ENCODE measurements around the gene SLCO3A1.

The SLCO3A1 gene

GRCh38 chr15:91965501-91966193 lies 112.1 kb downstream of the SLCO3A1 start:
- DNase-seq (ENCODE audit: low read depth, low spot score), result no peak

GRCh38 chr15:91966194-91966552 lies 112.7 kb downstream of the SLCO3A1 start:
- DNase-seq (ENCODE audit: low read depth, low spot score), result no peak

DNA sequence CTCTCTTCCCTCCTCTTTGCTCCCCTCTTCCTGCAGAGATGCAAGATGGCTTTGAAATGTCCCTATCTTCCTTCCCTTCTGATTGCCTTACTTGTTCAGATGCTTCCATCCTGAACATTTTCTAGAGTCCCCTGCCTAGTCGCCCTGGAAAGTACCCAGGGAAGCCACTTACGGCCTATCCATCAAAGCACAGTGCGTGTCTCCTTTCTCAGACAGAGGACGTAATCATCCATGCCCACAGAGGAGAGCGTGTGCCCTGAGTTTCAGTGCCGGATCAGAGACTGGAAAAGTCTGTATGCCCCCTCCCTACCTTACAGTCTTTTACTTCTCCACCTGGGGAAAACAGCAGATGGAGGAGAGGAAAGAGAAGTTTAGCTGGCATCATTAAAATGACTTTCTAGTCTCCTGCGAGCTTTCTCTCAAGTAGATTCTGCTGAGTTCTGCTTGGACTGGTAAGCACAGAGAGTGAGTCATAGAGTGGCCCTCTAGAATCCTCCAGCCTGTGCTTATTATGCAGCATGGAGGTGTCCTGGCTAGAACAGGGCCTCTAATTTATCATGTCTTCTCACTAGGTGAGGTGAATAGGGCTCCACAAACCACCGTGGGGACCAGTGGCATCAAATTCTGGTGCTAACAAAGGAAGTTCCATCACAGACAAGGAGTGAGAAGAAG lies 114.6 kb downstream of the SLCO3A1 start:
- no peak for DNase-seq (ENCODE audit: low read depth, low spot score)

DNA sequence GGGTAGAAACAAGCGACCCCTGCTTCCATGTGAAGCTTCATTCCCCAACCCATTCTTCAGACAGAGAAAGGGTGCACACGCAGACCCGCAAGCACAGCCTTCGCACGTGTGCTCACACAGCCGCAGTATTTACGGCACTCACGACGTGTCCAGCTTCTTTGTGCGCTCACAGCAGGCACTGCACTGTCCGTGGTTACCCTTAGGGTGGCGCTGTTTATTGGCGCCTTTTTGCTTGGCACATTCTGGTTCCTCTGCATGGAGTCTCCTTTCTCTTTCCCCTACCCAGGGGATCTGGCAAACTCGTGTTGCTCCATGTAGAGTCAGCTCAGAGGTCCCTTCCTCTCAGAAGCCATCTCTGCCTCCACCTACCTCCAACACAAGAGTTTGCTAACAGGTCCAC lies 115.1 kb downstream of the SLCO3A1 start:
- no peak for DNase-seq (ENCODE audit: low read depth, low spot score)

DNA sequence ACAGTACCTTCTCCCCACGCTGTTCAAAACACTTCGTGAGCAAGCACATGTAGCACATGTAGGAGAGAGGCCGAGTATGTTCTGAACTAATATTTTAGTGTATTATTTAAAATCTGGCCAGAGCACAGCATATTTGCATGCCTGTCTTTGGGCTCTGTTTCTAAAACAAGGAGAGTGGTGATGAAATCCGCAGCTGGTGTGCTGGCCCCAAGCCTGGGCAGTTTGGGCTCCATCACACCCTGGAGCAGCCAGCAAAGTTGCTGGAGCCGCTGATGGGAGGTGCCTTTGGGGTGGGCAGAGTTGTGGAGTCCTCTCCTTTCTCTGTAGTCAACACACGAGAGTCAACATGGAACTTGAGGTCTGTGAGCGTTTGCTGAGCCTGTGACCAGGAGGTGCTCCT lies 116.6 kb downstream of the SLCO3A1 start:
- DNase-seq (ENCODE audit: low read depth, low spot score), result no peak

- DNase-seq (ENCODE audit: low read depth, low spot score), result no peak
These were observed 120.0 kb downstream of the SLCO3A1 start for GRCh38 chr15:91973481-91973880.

DNA sequence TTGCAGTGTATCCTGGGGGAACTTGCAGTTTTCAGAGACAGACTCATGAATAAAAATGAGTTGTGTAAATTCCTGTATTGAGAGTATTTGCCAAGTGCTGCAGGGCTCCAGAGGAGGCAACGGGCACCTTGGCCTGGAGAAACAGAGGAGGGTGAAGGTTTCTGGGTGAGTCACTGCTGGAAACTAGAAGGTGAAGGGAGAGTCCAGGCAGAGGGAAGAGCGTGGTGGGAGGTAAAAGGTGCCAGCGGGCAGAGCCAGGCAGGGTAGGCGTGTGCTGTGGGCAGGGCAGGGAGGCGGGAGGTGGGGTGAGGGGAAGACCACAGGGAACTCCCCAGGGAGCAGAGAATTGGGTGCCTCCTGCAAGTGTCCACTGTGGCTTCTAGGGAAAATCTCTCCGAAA lies 120.8 kb downstream of the SLCO3A1 start:
- DNase-seq (ENCODE audit: low read depth, low spot score), result no peak

DNA sequence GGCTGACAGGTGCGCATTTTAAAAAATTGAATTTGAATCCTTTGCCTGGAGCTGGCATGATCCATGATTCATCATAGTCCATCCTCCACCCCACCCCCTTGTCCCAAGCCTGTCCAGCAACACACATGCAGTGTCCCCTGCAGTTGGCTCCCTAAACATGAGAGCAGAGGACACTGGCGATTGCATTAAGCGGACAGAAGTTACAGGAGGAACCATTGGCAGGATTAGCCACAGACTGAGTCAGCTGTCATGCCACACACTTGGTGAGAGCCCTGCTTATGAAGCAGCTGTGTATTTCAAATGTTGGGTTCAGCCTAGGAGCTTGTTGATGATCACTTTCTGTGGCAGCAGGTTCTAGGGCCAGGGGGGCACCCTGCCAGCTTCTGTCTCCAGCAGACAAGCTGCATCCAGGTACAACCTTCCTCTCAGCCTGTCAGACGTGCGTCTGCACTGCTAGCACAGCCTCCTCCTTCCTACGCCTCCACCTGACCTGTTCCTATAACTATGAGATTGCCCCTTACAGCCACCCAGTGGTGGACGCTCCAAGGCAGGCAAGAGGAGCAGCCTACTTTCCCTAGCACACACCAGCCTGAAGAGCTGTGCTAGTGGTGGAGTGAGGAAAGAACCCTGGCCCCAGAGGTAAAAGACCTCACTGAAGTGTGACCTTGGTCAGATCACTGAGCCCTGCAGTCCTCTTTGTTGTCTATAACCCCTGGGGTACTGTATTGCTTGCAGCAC lies 121.9 kb downstream of the SLCO3A1 start:
- no peak for DNase-seq (ENCODE audit: low read depth, low spot score)

GRCh38 chr15:91976966-91977365 lies 123.5 kb downstream of the SLCO3A1 start:
- DNase-seq (ENCODE audit: low read depth, low spot score), result no peak

- no peak for DNase-seq (ENCODE audit: low read depth, low spot score)
These were observed 127.2 kb downstream of the SLCO3A1 start for GRCh38 chr15:91980502-91981267.

DNA sequence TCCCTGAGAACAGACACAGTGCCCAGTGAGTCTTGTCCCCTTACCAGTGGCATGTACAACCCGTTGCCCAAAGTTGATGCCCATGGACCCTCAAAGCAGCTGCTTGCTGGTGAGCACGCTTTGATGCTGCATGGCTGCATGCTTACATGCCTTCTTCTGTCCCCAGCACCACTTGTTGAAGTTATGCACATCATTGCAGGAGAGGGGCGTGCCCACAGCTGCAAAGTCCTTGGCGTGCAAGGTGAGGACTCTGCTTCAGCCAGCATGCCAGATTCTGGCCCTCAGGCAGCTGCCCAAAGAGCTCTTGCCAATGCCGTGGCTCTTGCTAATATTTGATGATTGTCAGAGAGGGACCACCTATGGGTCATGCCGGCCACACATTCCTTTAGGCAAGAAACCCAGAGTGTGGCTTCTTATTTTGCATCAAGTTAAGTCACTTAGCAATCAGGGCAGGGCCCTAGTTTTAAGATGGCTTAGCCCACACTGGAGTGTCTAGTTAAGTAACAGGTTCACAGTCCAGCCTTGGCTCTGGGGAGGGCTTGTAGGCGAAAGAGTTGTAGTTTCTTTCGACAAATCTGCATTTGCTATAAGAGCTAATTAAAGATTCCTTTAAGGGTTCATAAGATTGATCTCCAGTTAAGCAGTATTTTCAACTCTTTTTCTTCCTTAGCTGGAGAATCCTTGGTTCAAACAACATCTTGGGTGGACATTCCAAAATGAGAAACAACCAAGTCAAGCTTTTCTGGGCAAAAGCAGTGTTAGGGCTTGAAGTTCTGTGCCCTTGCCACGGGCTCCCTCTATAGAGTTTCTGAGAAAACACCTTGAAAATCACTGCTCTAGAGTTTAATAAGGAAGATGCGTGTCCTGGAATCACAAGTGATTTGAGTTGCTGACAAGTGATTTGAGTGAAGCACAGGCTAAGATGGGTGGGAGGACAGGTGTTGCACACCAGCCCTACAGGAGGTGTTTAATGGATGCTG lies 128.6 kb downstream of the SLCO3A1 start:
- no peak for DNase-seq (ENCODE audit: low read depth, low spot score)

DNA sequence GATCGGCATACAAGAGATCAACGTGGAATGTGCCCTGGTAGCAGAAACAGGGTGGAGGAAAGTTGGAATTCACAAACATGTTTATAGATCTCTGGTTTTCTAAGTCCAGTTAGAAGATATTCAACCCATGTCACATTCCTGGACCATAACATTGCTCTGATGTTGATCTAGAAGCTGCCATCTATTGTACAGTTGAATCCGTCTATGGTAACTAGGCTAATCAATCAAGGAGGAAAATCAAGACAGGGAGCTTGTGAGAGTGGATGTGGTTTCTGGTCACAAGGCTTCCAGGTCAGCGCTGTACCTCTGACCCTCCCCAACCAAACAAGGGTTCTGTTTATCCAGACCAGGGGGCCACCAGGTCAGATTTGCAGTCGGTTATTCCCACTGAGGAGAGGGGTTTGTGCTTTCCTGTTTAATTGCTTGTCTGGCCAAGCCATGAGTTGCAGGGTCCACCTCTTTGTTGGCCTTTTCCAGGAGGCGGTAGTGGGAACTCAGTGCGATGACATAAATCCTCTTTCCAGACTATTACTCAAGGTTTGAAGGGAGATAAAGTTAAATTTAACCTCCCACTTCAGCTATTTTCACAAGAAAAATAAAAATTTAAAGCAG lies 130.3 kb downstream of the SLCO3A1 start:
- no peak for DNase-seq (ENCODE audit: low read depth, low spot score)

- no peak for DNase-seq (ENCODE audit: low read depth, low spot score)
These were observed 131.8 kb downstream of the SLCO3A1 start for GRCh38 chr15:91985297-91985696.

GRCh38 chr15:91988071-91988470 lies 134.6 kb downstream of the SLCO3A1 start:
- DNase-seq (ENCODE audit: low read depth, low spot score), result no peak

DNA sequence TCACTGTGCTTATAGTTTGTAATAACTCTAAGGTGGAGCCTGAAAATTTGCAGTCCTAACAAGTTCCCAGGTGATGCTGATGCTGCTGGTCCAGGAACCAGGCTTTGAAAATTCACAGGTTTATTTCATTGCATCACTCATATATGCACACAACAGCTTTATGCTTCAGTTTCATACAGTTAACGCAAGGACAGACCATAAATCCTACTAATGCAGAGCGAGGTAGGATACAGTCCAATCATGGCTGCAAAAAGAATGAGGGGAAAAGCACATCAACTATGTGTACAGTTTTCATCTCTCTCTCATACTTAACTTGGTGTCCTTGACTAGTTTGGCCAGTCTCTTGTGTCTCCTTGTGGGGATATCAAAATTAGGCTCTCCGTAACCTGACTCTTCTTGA lies 135.1 kb downstream of the SLCO3A1 start:
- DNase-seq (ENCODE audit: low read depth, low spot score), result no peak

GRCh38 chr15:91989821-91990220 lies 136.3 kb downstream of the SLCO3A1 start:
- no peak for DNase-seq (ENCODE audit: low read depth, low spot score)

GRCh38 chr15:91992945-91993344 lies 139.4 kb downstream of the SLCO3A1 start:
- no peak for DNase-seq (ENCODE audit: low read depth, low spot score)

GRCh38 chr15:91995146-91995545 lies 141.6 kb downstream of the SLCO3A1 start:
- DNase-seq (ENCODE audit: low read depth, low spot score), result no peak

DNA sequence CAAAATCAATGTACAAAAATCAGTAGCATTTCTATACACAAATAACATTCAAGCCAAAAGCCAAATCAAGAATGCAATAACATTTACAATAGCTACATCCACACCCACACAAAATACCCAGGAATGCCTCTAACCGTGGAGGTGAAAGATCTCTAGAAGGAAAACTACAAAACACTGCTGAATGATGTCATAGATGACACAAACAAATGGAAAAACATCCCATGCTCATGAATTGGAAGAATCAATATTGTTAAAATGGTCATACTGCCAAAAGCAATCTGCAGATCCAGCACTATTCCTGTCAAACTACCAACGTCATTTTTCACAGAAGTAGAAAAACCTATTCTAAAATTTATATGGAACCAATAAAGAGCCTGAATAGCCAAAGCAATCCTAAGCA lies 143.7 kb downstream of the SLCO3A1 start:
- no peak for DNase-seq (ENCODE audit: low read depth, low spot score)

DNA sequence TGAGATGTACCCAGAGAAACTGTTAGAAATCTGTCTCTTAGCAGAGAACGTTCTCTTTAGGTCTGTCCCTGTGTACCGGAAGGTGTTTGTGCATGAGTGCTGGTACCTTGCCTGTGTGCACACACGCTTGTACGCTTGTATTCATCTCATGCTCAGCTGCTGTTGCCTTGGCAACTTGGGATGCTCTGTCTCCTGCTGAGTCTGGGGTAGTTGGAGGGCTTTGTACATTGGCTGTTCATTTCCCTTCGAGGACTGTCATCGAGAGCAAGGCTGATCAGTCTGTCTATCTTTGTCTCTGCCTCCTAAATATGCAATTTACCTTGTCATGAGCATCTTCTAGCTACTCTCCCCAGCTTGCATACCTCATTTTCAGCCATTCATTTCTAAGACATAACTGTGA lies 147.2 kb downstream of the SLCO3A1 start:
- DNase-seq (ENCODE audit: low read depth, low spot score), result no peak

- DNase-seq (ENCODE audit: low read depth, low spot score), result no peak
These were observed 147.8 kb downstream of the SLCO3A1 start for GRCh38 chr15:92001307-92001706.
